GM18526 (cell line): ENCODE results near the gene CDKN2A.
A peak's percentile ranks its signal among the peaks of the same experiment; 100 is the strongest.

Experiments
- POLR2A ChIP-seq: IDR thresholded peaks from 3 replicates; pipeline ENCODE4 v1.6.1; 2011; ENCODE audit not compliant: insufficient read length; ENCODE audit errors: extremely low read depth

Gene CDKN2A

GRCh38 chr9:22022396-22022795 is 28.2 kb upstream of the CDKN2A start:
- TF ChIP-seq POLR2A, result no peak

- TF ChIP-seq POLR2A, result no peak
Measured at GRCh38 chr9:22010866-22011625, 16.9 kb upstream of the CDKN2A start.

DNA sequence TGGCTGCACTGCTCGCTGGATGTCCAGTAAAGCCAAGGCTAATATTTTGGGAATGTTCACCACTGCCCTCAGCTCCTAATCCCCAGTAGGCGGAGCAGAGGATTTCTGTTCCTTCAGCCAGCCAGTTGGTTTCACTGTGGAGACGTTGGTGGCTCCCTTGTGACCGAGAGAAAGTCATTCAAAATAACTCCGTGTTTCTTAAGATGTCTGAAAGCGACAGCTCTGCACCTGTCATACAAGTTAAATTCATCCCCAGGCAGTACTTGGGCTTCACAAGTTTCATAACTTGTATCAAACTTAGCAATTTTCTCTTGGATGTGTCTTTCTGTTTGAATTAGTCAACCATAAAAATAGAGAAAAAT is 15.3 kb upstream of the CDKN2A start:
- TF ChIP-seq POLR2A, result no peak

- TF ChIP-seq POLR2A, result peak; percentile 45
Measured at GRCh38 chr9:22008717-22009505, 14.7 kb upstream of the CDKN2A start, which contains the start of gene CDKN2B. Gene CDKN2B (minus strand): TSS chr9:22009305. CDS start chr9:22008953, 352 bp downstream.

- no peak for TF ChIP-seq POLR2A
Measured at GRCh38 chr9:22008384-22008716, 14.2 kb upstream of the CDKN2A start.

GRCh38 chr9:22005702-22006606 is 11.8 kb upstream of the CDKN2A start:
- no peak for TF ChIP-seq POLR2A

- no peak for TF ChIP-seq POLR2A
Measured at GRCh38 chr9:22005021-22005701, 11.0 kb upstream of the CDKN2A start.

DNA sequence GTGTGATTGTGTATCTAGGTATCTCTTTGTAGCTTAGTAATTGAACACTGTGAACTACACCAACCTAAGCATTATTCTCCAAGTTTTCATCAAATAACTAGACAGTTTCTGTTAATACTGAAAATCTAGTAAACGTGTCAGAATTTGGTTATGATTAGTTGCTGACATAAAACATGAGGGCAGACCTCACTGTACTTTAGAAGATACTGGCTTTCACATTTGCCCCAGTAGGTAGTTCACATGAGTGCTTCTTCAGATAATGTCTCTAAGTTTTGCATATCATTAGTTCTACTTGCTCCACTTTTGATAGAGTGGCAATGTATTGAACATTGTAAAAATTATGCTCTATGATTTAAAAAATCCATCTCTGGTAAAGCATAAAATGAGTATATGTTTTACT is 7.8 kb upstream of the CDKN2A start:
- no peak for TF ChIP-seq POLR2A

DNA sequence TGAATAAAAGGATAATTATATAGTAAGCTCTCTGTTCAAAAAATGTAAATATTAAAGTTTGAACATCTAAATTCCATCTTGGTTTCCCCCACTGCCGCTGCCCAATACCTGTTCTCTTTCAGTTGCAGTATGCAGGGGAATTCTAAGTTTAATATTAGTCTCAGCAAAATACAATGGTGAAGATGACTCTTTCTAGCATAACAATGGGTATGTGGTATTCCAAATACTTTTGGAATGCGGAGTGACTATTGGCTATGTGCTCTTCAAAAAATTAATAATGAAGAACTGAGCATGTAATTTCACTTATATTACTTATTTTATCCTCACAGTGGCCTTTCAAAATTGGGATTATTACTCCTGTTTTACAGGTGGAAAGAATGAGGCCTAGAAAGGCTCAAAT is 3.8 kb upstream of the CDKN2A start:
- no peak for TF ChIP-seq POLR2A

- TF ChIP-seq POLR2A, result no peak
Measured at GRCh38 chr9:21997480-21997879, 3.3 kb upstream of the CDKN2A start.

- TF ChIP-seq POLR2A, result no peak
Measured at GRCh38 chr9:21996858-21997257, 2.7 kb upstream of the CDKN2A start.

- TF ChIP-seq POLR2A, result no peak
Measured at GRCh38 chr9:21996438-21996837, 2.2 kb upstream of the CDKN2A start.

DNA sequence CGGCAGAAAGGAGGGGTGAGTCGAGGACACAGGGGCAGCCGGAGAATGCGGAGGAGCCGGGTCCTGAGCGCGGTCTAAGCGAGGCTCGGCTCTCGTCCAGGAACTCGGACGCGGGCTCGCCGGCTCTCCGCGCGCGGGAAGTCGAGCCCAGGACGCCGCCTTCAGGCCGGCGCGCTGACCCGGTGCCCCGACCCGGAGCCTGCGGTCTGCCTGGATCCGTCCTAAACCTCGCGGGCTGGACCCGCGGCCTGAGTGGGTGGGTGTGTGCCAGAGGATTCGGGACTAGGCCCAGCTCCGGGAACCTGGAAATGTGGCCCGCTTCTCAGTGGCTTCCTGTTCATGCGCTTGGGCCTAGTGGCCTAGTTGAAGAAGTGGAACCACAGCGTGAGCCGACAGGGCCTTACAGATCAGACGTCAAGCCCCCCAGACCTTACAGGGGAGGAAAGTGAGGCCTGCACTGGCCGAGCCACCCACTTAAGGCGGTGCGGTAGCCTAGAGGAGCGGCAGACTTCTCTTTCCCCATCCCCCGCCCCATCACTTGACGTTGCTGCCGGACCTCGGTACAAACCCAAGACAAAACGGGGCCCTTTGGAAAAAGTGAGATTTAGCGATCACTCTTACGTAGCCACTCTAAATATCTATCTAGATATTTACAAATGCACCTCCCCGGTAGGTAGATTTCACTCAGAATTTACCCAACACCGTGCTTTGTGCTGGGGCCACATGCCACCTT is 1.6 kb upstream of the CDKN2A start:
- TF ChIP-seq POLR2A, result no peak

DNA sequence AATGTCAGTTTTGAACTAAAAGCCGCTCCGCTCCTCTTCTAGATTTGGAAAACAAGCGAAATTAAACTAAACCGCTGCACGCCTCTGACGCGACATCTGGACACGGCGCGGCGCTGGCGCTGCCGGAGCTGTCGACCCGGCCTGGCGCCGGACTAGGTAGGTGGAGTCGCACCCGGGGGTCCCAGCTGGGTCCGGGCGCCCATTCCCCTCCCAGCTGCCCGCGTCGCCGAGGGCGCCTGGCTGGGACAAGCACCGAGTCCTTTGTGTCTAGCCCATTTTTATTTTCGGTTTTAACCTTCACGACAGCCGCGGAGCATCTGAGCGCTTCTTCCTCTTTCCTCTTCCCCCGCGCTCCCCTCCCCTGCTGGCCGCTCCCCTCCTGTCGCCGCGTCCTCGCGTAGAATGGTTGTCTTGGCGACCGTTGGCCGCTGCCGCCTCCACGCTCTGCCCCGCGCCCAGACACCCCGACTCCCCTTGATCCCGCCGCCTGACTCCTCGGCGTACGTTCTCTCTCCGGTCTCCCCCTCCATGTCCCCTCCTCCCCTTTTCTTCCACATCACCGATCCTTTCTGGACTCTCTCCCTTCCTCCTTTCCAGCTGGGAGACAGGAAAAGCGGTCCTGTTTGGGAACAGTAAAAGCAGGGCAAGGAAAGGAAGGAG is 944 bp upstream of the CDKN2A start:
- TF ChIP-seq POLR2A, result peak; percentile 73
